SJSA1 (cell line): ENCODE measurements around the gene ZNF597. TPM values are rescaled to one million over a fixed set of nuclear protein-coding genes. Genes with fewer than 3 reads are reported as not detected.

Experiments
- DNase-seq, 2 experiments: peaks; one replicate each; pipeline ENCODE4 v3.0.0-alpha.2; 2015 to 2020; ENCODE audit warnings: low spot score in 2 of 2, low read depth in 1 of 2
- H3K27ac ChIP-seq: fragments of 250-450 bp; sonication (Bioruptor Pico); 2 replicates; pipeline ENCODE4 v1.5.1; 2020; ENCODE audit warnings: mild to moderate bottlenecking, moderate library complexity
- H3K27me3 ChIP-seq: fragments of 250-450 bp; sonication (Bioruptor Pico); replicated peaks from 2 replicates; pipeline ENCODE4 v1.5.1; 2020; ENCODE audit warnings: mild to moderate bottlenecking, moderate library complexity
- H3K36me3 ChIP-seq: fragments of 250-450 bp; sonication (Bioruptor Pico); 2 replicates; pipeline ENCODE4 v1.5.1; 2020; ENCODE audit warnings: mild to moderate bottlenecking
- H3K4me1 ChIP-seq: fragments of 250-450 bp; sonication (Bioruptor Pico); replicated peaks from 2 replicates; pipeline ENCODE4 v1.6.1; 2021; ENCODE audit warnings: mild to moderate bottlenecking
- H3K4me3 ChIP-seq: fragments of 250-450 bp; sonication (Bioruptor Pico); 2 replicates; pipeline ENCODE4 v1.5.1; 2020; ENCODE audit warnings: mild to moderate bottlenecking
- H3K9me3 ChIP-seq: fragments of 250-450 bp; sonication (Bioruptor Pico); replicated peaks from 2 replicates; pipeline ENCODE4 v1.5.1; 2020; ENCODE audit warnings: mild to moderate bottlenecking
- total RNA-seq: library from RNA; depleted of rRNA; stranded (reverse); fragments of >200 nt; shearing (Covaris generic); gene quantifications from 2 replicates; pipeline ENCODE4 v1.2.3, GENCODE V29; 2014

Gene ZNF597
- total RNA-seq, 1 experiment from 2014 or later, result 2.9 TPM

GRCh38 chr16:3469736-3470135, 26.4 kb upstream of the ZNF597 start:
- peaks cover 10% of the 10 kb centered on the region for H3K4me1 ChIP-seq
- H3K27me3 ChIP-seq, result no peaks in the 10 kb centered on the region
- H3K27ac ChIP-seq, result no peak overlapping the region
- no peaks in the 10 kb centered on the region for H3K9me3 ChIP-seq
- no peak overlapping the region for H3K4me3 ChIP-seq
- H3K36me3 ChIP-seq, result peaks cover 13% of the 10 kb centered on the region; the same call in 1 of the 2 replicates
- no peak for DNase-seq

- no peak for DNase-seq
Observed at GRCh38 chr16:3468501-3468900, 25.2 kb upstream of the ZNF597 start.

GRCh38 chr16:3467921-3468320, 24.6 kb upstream of the ZNF597 start:
- no peak overlapping the region for H3K27ac ChIP-seq
- H3K4me3 ChIP-seq, result no peak overlapping the region
- H3K27me3 ChIP-seq, result no peaks in the 10 kb centered on the region
- DNase-seq, result no peak
- peaks cover 5% of the 10 kb centered on the region for H3K4me1 ChIP-seq
- peaks cover 11% of the 10 kb centered on the region; the same call in 1 of the 2 replicates for H3K36me3 ChIP-seq
- no peaks in the 10 kb centered on the region for H3K9me3 ChIP-seq

More at GRCh38 chr16:3468501-3468900, 25.2 kb upstream of the ZNF597 start:
- Histone ChIP-seq H3K27me3 (no peaks in the 10 kb centered on the region), H3K4me3 (no peak overlapping the region), H3K9me3 (no peaks in the 10 kb centered on the region), H3K27ac (no peak overlapping the region), H3K4me1 (peaks cover 10% of the 10 kb centered on the region), H3K36me3 (peaks cover 11% of the 10 kb centered on the region; the same call in 1 of the 2 replicates)

- Histone ChIP-seq H3K4me1 (no peaks in the 10 kb centered on the region; the same call in 1 of the 2 replicates), H3K9me3 (no peaks in the 10 kb centered on the region), H3K4me3 (no peak overlapping the region), H3K27ac (no peak overlapping the region), H3K27me3 (no peaks in the 10 kb centered on the region), H3K36me3 (peaks cover 11% of the 10 kb centered on the region; the same call in 1 of the 2 replicates)
- DNase-seq, result no peak
Observed at GRCh38 chr16:3467182-3467581, 23.9 kb upstream of the ZNF597 start.

GRCh38 chr16:3465911-3466584, 22.7 kb upstream of the ZNF597 start:
- H3K27me3 ChIP-seq, result no peaks in the 10 kb centered on the region
- no peak overlapping the region for H3K4me3 ChIP-seq
- peaks cover 11% of the 10 kb centered on the region; the same call in 1 of the 2 replicates for H3K36me3 ChIP-seq
- no peaks in the 10 kb centered on the region for H3K9me3 ChIP-seq
- no peak for DNase-seq
- no peaks in the 10 kb centered on the region for H3K4me1 ChIP-seq
- H3K27ac ChIP-seq, result no peak overlapping the region

- Histone ChIP-seq H3K36me3 (peaks cover 11% of the 10 kb centered on the region; the same call in 1 of the 2 replicates), H3K27me3 (no peaks in the 10 kb centered on the region), H3K27ac (no peak overlapping the region), H3K4me3 (no peak overlapping the region), H3K4me1 (no peaks in the 10 kb centered on the region), H3K9me3 (no peaks in the 10 kb centered on the region)
- DNase-seq, result no peak
Observed at GRCh38 chr16:3465301-3465700, 22.0 kb upstream of the ZNF597 start.

- no peak overlapping the region for H3K4me3 ChIP-seq
- DNase-seq, result no peak
- H3K27me3 ChIP-seq, result no peaks in the 10 kb centered on the region
- no peak overlapping the region for H3K27ac ChIP-seq
- no peaks in the 10 kb centered on the region; the same call in 1 of the 2 replicates for H3K9me3 ChIP-seq
- peaks cover 13% of the 10 kb centered on the region for H3K36me3 ChIP-seq
- H3K4me1 ChIP-seq, result peaks cover 16% of the 10 kb centered on the region
Observed at GRCh38 chr16:3461151-3461550, 17.8 kb upstream of the ZNF597 start.

GRCh38 chr16:3460585-3460984, 17.3 kb upstream of the ZNF597 start:
- Histone ChIP-seq H3K36me3 (peaks cover 10% of the 10 kb centered on the region), H3K27me3 (no peaks in the 10 kb centered on the region), H3K27ac (no peak overlapping the region), H3K9me3 (no peaks in the 10 kb centered on the region; the same call in 1 of the 2 replicates), H3K4me1 (peaks cover 21% of the 10 kb centered on the region), H3K4me3 (no peak overlapping the region)
- DNase-seq, result no peak

GRCh38 chr16:3460121-3460520, 16.8 kb upstream of the ZNF597 start:
- no peak for DNase-seq
- Histone ChIP-seq H3K27ac (no peak overlapping the region), H3K36me3 (peaks cover 8% of the 10 kb centered on the region), H3K27me3 (no peaks in the 10 kb centered on the region), H3K4me3 (no peak overlapping the region), H3K4me1 (peaks cover 21% of the 10 kb centered on the region), H3K9me3 (no peaks in the 10 kb centered on the region; the same call in 1 of the 2 replicates)

- Histone ChIP-seq H3K27ac (no peak overlapping the region), H3K4me1 (peaks cover 21% of the 10 kb centered on the region), H3K27me3 (no peaks in the 10 kb centered on the region), H3K36me3 (peaks cover 8% of the 10 kb centered on the region), H3K9me3 (no peaks in the 10 kb centered on the region; the same call in 1 of the 2 replicates), H3K4me3 (peak overlapping the region; percentile 83)
- no peak for DNase-seq
Observed at GRCh38 chr16:3459401-3460090, 16.2 kb upstream of the ZNF597 start.

- Histone ChIP-seq H3K4me1 (peaks cover 21% of the 10 kb centered on the region), H3K27ac (peak overlapping the region; percentile 94), H3K27me3 (no peaks in the 10 kb centered on the region), H3K9me3 (no peaks in the 10 kb centered on the region; the same call in 1 of the 2 replicates), H3K36me3 (peaks cover 8% of the 10 kb centered on the region), H3K4me3 (peak overlapping the region; percentile 83)
- no peak for DNase-seq
Observed at GRCh38 chr16:3458852-3459361, 15.6 kb upstream of the ZNF597 start.

GRCh38 chr16:3458278-3458851, 15.1 kb upstream of the ZNF597 start:
- no peaks in the 10 kb centered on the region for H3K27me3 ChIP-seq
- peaks cover 8% of the 10 kb centered on the region for H3K36me3 ChIP-seq
- H3K4me1 ChIP-seq, result peaks cover 21% of the 10 kb centered on the region
- H3K9me3 ChIP-seq, result no peaks in the 10 kb centered on the region; the same call in 1 of the 2 replicates
- peak in 1 of 2 experiments; percentile 52 for DNase-seq
- peak overlapping the region; percentile 94 for H3K27ac ChIP-seq
- H3K4me3 ChIP-seq, result peak overlapping the region; percentile 83

GRCh38 chr16:3457434-3458252, 14.3 kb upstream of the ZNF597 start:
- H3K4me1 ChIP-seq, result peaks cover 21% of the 10 kb centered on the region
- H3K9me3 ChIP-seq, result no peaks in the 10 kb centered on the region; the same call in 1 of the 2 replicates
- peak overlapping the region; percentile 83 for H3K4me3 ChIP-seq
- peak overlapping the region; percentile 94 for H3K27ac ChIP-seq
- H3K36me3 ChIP-seq, result peaks cover 8% of the 10 kb centered on the region
- no peaks in the 10 kb centered on the region for H3K27me3 ChIP-seq
- peak; percentile 86 to 97 for DNase-seq
